GM19372 (cell line): ENCODE results near the gene CCDC126.
"Not testable (repeated sequence)": the region's sequence is repeated elsewhere in the genome, so short reads cannot be mapped to it uniquely, and the experiment has no call there.

ENCODE experiments used
- ATAC-seq: cut with Tn5 transposase; IDR thresholded peaks from one replicate; pipeline ENCODE4 v1.9.1; 2021; ENCODE audit warnings: mild to moderate bottlenecking, low read depth, moderate library complexity; ENCODE audit not compliant: unreplicated experiment

Gene CCDC126, protein sequence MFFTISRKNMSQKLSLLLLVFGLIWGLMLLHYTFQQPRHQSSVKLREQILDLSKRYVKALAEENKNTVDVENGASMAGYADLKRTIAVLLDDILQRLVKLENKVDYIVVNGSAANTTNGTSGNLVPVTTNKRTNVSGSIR

DNA sequence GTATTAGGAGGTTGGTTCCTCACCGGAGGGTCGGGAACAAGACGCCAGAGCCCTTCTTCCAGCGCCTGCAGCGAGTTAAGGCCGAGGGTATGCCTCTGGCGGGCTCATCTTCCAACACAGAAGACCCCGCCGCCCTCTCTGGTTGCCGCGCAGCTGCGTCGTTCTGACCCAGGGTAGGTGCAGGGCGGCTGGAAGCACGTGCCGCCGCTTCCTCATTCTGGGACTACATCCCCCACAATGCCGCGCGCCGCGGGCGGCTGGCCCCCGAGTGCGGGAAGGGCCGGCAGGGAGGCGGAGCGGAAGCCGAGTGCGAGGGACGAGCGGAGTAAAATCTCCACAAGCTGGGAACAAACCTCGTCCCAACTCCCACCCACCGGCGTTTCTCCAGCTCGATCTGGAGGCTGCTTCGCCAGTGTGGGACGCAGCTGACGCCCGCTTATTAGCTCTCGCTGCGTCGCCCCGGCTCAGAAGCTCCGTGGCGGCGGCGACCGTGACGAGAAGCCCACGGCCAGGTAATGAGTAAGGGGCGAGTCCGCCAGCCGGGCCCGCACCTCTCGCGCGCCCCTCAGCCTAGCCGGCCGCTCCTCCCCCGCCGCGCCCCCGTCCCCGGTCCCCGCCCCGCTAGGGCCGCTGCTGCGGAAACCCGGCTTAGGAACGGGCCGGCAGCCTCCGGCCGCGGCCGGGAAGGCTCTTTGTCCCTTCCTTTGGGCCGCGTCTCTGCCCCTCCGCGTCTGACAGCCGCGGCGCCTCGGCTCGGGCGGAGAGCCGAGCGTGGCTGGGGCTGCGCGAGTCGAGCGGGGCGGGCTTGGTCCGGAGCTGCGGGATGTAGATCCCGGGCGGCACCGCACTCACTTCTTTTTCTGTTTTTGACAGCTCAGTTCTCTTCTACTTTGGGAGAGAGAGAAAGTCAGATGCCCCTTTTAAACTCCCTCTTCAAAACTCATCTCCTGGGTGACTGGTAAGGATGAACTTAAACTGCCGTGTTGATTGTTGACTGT, at the start of gene CCDC126:
Gene CCDC126, plus strand, starts transcription at position 289 of the 998 bp plus-strand sequence. CDS start 13,934 bp downstream, outside the sequence.
- peak; percentile 90 for ATAC-seq

DNA sequence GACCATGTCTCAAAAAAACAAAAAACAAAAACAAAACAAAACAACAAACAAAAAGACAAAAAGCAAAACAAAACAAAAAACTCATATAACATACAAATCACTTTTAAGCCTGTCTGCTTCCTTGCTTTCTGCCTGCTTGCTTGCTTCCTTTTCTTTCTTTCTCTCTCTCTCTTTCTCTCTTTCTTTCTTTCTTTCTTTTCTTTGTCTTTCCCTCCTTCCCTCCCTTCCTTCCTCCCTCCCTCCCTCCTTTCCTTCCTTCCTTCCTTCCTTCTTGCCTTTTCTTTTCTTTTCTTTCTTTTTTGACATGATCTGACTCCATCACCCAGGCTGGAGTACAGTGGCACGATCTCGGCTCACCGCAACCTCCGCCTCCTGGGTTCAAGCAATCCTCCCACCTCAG, 49.5 kb upstream of the CCDC126 start:
- no peak for ATAC-seq

DNA sequence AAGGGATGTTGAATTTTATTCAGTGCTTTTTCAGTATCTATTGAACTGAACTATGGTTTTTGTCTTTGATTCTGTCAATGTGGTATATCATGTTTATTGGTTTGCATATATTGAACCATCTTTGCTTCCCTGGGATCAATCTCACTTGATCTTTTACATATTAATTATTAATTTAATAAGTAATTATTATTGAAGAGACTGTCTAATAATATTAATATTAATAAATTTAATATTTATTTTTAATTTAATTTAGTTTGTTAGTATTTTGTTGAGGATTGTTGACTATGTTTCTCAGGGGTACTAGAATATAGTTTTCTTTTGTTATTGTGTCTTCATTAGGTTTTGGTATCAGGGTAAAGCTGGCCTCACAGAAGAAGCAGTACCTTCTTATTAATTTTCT, 38.9 kb upstream of the CCDC126 start:
- no peak for ATAC-seq

DNA sequence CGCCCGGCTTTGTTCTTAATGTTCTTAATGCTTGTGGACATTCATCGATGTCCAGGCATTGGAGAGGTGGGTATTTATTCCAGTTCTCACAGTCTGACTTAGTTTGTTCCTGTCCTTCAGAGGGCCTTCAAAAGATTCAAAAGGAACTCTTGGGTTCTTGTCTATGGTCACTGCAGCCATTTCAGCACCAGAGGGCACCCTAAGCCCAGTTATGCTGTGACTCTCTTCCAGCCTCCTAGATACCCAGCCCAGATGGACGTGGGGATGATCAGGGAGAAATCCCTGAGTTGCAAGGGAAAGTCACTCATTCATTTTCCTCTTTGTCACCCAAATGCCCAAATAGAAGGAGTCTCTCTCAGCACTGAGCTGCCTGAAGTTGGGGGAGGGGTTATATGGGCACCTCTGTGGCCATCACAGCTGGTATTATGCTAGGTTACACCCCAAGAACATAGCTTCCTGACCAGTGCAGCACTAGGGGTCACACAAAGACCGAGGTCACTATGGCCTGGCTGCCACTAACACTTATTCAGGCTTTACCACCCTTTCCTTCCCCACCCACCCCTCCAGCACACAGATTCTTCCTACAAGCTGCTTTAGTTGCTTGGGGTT, 26.5 kb upstream of the CCDC126 start:
- ATAC-seq = peak; percentile 82

DNA sequence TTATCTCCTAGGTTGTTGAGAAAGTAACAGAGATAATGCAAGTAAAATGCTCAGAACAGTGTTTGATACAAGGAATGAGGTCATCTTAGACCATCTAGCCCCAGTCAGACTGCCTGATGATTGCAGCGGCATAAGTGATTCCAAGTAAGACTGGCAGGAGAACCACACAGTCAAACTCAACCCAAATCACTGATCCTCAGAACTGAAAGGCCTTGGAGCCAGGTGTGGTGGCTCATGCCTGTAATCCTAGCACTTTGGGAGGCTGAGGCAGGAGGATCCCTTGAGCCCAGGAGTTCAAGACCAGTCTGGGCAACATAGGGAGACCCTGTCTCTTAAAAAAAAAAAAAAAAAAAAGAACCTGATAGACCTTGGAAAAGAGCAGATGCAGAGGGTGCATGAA, 15.2 kb upstream of the CCDC126 start:
- ATAC-seq = not testable (repeated sequence)

DNA sequence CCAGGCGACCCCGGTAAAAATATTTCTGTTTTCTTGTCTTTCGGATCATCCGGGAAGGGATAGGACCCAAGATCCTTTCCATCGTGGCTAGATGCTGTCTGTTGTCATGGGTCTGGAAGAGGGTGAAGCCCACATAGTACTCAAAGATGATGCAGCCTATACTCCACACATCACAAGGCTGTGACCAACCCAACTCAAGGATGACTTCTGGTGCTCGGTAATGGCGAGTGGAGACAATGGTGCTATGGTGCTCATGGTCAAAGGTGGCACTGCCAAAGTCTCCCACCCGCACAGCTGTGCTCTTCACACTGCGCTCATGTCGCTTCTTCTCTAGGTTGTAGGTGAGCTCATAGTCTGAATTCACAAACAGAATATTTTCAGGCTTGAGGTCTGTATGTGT, 11.9 kb upstream of the CCDC126 start:
- ATAC-seq = not testable (repeated sequence)

DNA sequence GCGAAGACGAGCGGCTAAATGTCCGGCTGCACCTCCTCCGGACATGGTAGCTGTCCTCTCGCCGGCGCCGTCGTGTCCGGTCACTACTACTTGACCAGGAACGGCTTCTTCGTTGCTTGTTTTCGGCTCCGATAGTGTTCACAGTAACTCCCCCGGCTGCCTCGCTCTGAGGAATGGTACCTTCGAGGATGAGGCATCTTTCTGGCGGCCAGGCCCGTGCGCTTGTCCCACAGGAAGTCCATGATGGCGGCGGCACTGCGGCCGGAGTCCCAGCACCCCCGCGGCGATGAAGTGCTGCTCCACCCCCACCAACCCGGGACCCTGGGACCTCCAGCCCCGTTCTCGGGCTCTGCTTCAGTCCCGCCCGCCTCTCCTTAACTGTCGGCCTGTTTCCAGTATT, 11.0 kb upstream of the CCDC126 start:
- no peak for ATAC-seq

DNA sequence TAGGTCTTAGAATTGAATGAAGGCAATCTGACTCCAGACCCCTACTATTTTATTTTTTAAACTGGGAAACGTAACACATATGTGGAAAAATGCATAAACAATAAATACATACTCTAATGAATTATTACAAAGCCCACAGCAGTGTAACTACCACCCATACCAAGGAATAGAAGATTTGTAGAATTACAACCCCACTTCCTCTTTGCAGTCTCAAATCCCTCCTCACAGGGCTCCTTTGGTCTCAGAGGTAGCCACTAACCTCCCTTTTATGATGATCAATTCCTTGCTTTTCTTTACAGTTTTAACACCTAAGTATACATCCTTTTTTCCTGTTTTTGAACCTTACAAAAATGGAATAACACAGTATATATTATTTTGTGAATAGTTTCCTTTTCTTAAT, 6.7 kb upstream of the CCDC126 start:
- no peak for ATAC-seq

DNA sequence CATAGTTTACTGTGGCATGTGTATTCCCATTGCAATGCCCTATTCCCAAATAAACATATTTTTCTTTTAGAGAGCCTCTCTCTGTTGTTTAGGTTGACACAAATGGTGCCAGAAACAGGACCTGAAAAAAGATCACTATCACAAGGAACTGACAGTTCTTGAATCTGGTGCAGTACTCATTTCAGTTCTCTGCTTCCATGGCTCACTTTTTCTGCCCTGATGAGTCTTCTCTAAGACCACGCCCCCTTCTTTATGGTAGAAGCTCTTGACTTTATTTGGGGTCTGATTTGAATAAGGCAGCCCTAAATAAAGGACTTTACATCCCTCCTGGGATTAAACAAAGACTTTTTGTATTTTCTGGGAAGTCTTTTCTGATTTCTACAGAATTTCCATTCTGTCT, 3.5 kb upstream of the CCDC126 start:
- no peak for ATAC-seq

DNA sequence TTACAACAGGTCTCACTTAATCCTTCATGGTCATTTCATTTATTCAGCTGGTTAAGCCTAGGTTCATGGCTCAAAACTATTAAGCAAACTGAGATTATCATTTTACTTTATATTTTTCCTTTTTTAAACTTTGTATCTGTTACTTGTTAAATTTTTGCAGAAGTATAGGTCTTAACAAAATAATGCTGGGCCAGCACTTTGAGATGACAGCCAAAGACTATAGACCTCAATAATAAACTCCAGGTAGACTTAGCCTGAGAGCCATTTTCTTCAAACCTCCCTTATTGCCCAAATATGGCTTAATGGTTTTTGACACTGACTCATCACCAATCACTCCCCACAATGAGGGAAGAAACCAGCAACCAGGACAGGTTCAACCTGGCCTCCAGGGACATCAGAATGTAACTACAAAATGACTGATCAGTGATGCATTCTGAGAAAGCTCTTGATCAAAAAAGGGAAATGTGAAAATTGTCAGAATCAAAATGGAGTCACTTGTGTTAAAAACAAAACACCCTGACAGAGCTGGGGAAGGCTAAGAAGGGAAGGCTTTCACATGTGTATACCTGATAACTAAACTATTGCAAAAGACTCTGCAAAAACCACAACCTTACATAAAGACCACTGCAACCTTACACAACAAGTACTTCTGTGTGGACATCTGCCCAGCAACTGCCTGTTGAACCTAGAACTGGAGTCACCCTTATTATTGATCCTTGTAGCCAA, 2.1 kb upstream of the CCDC126 start:
- peak; percentile 30 for ATAC-seq

DNA sequence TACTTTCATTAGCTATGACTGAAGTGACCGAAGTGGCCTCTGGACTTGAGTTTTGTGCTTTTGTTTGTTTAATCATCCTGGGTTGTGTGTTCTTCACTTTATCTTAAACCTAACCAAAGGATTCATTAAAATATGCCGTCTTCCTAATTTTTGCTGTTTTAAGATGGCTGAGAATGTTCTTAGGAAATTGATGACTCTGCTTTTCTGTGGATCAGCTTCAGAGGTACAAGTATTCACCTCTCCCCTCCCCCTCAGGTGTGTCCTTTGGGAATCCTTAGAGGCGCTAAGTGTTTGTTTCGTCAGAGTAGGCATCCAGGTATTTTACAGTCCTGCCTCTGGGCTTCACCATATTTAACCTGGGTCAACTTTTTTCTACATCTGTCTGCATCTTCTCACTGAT, 1.1 kb downstream of the CCDC126 start:
- ATAC-seq = no peak

DNA sequence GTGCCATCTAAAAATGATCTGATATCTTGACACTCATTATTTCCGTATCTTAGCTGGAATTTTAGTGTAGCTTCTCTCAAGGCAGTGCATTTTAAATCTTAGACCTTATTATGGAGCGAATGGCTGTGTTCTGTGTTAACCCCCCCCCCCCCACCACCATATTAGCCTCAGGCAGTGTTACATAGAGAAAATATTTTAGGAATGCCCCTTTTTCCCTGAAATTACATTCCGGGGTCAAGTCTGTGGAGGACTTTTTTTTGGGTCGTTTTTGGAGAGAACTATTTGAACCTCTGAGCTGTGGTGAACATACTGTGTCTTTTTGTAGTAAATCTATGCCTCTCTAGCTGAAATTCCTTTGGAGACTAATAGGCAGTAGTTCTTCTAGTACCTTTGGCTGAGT, 3.1 kb downstream of the CCDC126 start:
- no peak for ATAC-seq

DNA sequence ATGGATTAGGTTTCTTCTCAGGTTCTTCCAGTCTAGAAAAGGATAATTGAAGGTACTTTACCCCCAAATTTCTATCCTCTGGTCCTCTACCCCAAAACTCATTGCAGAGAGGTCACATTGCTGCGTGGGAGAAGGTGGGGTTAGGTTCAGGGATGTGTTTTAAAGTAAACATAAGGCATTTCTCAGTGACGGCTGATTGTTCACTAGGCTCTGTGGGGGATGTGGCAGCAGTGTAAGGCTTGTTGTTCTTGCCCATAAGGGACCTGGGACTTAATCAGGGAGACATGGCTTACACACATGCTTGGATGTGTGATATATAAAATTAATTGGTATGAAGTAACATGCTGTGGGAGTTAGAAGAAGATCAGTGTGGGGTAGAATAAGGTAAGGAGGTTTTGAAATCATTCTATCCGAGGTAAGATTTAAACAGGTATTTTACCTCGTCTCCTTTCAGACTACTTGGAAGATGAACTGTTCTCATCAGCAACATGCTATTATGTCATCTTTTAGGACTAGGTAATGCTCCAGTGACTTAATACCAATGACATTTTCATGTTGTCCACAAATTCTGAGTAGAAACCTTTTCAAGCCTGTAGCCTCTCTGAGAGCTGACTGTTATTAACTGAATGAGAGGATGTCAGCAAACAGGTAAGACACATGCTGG, 6.6 kb downstream of the CCDC126 start:
- ATAC-seq = no peak

DNA sequence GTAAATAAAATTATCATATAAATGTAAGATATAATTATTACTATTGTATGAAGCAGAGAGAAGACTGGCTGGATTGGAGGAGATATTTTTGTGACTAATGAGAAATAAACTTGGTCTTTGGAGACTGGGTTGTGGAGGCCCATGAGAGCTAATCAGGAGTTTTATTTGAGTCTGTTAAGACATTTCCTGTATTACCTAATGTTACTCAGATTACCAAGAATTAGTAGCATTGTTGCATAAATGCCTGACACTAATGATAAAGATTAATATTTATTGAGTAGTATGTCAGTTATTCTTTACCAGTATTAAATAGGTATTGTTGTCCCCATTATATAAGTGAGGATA, 7.1 kb downstream of the CCDC126 start:
- no peak for ATAC-seq

DNA sequence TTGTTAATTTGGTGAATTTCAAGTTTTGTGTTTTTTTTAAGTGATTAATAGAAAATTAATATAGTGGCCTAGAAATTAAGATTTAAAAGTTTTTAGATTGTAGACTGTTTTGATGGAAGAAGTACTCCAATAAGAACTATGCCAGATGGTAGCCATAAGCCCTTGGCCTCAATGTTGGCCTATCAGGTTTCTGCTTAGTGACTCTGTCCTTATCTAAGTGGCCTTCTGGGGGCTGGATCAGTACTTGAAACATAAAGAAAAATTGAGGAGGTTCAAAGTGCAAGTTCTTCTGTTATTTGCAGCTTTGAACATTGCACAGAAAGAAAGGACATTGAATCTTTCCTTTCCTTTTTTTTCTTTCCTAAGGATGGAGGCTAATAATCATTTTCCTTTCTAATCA, 9.9 kb downstream of the CCDC126 start:
- ATAC-seq = no peak

DNA sequence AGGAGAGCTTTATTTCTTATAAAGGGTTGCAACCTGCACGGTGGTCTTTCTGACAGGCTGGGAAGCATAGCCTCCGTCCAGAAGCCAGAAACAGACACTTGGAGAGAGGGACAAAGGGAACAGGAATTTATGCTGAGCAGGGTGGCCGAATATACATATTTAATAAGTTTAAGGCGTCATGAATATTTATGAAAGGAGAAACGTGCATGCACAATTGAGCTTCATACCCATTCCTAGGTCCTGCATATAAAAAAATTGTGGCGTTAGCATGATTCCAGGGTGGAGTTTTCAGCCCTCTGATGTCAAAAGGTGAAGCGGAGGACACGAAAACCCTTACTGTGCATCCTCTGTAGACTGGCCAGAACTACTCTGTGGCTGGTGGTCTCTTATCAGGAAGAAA, 10.7 kb downstream of the CCDC126 start:
- ATAC-seq = no peak

DNA sequence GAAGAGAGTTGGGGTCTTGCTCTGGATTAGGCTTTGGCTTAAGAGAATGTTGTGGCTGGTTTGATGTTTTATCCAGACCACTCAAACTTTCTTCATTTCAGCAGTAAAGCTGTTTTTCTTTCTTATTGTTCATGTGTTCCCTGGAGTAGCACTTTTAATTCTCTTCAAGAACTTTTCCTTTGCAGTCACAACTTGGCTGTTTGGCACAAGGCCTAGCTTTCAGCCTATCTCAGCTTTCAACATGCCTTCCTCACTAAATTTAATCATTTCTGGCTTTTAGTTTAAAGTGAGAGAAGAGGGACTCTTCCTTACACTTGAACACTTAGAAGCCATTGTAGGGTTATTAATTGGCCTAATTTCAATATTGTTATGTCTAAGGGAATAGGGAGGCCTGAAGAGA, 18.1 kb downstream of the CCDC126 start:
- ATAC-seq = no peak

DNA sequence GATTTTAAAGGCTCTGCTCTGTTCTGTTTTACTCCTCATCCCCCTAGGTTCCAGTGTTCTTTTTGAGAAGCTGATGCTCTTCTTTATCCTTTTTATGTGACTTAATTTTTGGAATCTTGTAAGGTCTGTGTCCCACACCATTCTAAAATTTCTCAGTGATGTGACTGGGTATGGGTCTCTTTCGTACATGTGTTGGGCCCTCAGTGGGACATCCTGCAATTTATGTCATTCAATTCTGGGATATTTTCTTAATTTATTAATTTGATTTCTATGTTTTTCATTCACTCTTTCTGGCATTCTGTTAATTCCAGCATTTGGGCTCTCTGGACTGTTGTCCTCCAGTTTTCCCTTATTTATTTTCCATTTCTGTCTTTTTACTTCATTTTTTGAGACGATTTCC, 19.4 kb downstream of the CCDC126 start:
- ATAC-seq = no peak

DNA sequence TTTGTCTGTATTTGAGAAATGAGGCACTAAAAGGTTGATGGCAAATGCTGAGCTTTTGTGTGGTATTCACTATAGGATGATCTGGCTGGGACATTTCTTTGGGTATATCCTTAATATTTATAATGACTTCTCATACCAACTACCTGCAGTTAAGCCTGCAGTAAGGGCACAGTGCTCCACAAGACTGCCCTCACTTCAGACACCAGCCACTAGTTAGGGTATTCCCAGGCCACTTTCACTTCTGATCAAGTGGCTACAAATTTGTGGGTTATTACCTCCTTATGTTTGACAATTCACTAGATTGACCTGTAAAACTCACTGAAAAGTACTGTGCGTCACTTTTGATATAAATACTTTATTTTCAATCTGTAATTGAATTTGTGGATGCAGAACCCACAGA, 20.3 kb downstream of the CCDC126 start:
- no peak for ATAC-seq

DNA sequence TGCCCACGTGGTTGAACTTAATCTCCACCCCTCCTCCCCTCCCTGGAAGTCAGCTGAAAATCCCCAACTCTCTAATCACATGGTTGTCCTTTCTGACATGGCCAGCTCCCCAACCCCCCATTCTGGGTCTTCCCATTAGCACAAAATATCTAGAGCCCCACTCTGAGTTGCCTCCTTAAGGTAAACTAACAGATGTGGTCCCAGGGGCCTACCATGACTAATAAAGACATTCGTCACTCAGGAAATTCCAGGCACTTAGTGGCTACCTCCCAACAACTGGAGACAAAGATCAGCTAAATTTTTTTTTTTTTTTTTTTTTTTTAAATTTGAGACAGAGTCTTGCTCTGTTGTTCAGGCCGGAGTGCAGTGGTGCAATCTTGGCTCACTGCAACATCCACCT, 21.1 kb downstream of the CCDC126 start:
- ATAC-seq = no peak
